Fibroblast of skin of abdomen (primary cell): ENCODE measurements around the gene RNF128. TPM values are rescaled to one million over a fixed set of nuclear protein-coding genes. Genes with fewer than 3 reads are reported as not detected.

Source experiments
- DNase-seq: peaks from one replicate; pipeline ENCODE4 v3.0.0-alpha.2; 2013
- polyA plus RNA-seq, 2 experiments: library from polyadenylated mRNA; unstranded; fragments of 120-200 nt; gene quantifications; one replicate each; pipeline ENCODE4 v1.2.1, GENCODE V29; 2013; ENCODE audit not compliant: insufficient read length in 2 of 2

Gene RNF128
- 0.41 TPM for polyA plus RNA-seq (2013, experiment 1 of 2; ENCODE audit: insufficient read length)
- polyA plus RNA-seq (2013, experiment 2 of 2; ENCODE audit: insufficient read length): 0.37 TPM

DNA sequence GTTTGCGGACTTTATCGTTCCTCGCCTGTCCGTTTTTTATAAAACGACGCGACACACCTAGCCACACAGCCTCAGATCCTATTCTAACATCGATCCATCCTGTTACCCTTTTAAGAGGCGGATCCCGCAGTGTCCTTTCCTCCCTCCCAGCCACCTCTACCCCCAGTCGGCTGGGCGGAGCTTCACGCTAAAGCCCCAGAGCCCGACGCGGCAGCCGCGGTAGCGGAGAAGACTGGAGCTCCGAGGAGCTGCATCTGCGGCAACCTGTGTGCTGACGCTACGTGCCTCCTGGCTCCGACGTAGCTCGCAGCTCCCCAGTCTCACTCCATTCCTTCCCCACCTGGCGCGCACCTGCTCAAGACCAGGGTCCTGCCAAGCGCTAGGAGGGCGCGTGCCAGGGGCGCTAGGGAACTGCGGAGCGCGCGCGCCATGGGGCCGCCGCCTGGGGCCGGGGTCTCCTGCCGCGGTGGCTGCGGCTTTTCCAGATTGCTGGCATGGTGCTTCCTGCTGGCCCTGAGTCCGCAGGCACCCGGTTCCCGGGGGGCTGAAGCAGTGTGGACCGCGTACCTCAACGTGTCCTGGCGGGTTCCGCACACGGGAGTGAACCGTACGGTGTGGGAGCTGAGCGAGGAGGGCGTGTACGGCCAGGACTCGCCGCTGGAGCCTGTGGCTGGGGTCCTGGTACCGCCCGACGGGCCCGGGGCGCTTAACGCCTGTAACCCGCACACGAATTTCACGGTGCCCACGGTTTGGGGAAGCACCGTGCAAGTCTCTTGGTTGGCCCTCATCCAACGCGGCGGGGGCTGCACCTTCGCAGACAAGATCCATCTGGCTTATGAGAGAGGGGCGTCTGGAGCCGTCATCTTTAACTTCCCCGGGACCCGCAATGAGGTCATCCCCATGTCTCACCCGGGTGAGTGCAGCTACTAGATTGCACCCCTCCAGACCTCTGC is at the start of gene RNF128:
Gene RNF128, plus strand, starts transcription at position 217 of the 953 bp plus-strand sequence. Its CDS starts 213 bp downstream, at position 430.
- peak; percentile 32 for DNase-seq

DNA sequence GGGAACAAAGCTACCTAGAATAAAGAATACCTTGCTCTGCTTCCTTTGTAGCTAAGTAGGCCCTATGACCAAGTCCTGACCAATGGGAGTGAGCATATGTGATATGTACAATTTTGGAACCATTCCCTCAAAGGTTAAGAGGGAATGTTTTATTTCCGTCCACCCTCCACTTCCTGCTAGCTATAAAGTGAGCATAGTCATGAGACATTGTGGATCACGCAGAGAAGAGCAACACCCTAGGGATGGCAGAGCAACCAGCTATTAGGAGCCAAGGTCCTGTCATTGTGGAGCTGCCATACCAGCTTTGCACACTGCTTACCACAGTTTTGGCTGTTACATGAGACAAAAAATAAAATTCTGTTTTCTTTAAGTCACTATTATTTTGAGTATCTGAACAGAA is 45.8 kb upstream of the RNF128 start:
- no peak for DNase-seq

- DNase-seq: no peak
These were observed 42.3 kb upstream of the RNF128 start for GRCh38 chrX:106684207-106684606.

DNA sequence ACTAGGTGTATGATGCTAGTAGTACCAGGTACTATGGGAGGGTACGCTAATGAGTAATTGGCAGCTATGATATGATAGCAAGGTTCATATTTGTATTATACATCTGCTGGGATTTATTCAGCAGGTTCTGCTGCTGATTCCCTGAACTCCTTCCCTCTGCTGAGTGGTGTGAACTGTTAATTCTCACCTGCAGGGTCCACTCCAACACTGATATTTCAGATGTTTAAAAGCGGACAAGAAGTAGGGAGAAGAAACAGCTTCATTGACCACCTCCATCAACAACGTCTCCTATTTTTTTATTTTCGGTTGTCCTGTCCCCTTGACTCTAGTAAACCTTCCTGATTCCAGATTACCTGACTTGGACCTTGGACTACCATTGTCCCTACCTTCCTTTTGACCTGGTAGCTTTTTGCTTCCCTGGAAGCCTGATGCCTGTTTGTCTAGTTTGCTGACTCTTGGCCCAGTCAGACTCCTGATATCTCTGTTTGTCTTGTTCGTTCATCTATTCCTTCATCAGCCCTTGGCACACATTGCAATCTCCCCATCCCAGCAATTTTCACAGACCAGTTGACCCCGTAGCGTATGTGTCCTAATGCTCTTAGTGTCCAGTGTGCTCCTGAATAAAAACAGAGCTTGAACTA is 34.0 kb upstream of the RNF128 start:
- no peak for DNase-seq

- DNase-seq: no peak
These were observed 30.0 kb upstream of the RNF128 start for GRCh38 chrX:106696502-106696901.

DNA sequence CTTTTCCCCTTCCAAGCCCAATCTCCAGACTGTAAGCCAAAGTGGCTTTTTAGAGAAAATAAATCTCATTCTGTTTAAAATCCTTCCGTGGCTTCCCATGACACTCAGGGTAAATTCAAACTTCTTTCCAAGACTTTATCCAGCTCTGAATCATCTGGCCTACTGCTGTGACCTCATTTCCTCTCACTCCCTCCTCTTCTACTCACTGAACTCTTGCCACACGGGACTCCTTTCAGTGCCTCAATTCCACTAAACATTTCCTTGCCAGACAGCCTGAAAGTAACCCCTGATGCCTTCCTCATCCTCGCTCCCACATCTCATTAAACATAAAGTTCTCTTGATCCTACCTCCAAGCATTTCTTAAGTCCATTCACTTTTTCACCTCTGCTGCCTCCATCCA is 27.8 kb upstream of the RNF128 start:
- peak; percentile 15 for DNase-seq

DNA sequence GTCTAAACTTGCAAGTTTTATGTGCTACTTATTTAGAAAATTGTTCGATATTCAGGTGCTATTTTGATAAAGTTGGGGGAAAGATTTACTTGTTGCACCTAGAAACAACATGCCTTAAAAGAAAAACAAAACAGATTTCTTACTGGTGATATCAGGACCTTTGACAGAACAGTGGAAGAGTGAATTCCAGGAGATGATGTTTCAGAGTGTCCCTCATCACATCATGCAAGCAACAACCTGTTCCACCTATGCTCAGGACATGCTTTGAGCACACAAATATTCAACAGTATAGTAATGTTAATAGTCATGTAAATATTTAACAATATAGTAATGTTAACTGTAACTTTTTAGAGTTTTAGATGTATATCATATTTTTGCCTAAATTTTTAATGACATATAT is 23.9 kb upstream of the RNF128 start:
- DNase-seq: no peak

DNA sequence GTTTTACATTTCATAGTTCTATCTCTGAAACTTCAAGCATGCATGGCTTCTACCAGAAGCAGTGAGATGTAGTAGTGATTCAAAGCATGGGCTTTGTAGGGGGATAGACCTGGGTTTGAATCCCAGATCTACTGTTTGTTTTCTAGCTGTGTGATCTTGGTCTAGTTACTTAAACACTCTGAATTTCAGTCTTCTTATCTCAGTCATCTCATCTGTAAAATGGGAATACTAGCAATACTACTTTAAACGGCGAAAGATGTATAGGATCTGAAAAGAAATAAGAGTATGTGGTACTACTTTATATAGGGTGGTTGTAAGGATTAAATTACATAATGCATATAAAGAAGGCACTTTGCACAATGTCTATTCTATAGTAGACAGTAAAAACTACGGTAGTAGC is 20.0 kb upstream of the RNF128 start:
- DNase-seq: no peak

DNA sequence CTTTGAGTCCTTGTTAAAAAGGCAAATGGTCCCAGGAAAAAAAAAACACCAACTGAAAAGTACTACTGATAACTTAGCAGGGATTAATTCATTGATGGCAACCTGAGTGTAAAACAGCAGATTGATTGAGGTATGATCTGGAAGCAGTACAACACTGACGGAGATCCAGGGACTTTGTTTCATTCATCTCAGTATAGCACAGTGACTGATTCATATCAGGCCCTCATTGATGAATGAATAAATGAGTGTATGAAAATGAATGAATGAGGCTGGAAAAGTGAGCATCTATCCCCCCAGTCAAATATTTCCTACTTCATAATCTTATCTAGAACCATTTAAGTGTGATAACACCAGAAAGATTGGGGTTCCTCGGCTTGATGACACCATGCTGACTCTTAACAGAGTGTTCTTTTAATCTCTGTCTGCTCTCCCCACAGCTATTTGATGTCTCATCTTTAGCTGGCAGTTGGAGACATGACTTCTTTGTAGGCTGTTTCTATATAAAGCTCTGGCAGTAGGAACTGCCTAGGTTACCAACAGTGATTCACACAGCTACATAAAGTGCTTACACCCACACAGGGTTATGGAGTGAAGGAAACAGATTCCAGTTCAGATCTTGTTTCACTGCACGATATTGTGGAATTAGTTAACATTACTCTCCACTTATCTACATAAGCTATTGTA is 18.6 kb upstream of the RNF128 start:
- DNase-seq: peak; percentile 87

- peak; percentile 7 for DNase-seq
These were observed 15.7 kb upstream of the RNF128 start for GRCh38 chrX:106710771-106711170.

GRCh38 chrX:106711375-106711774 is 15.1 kb upstream of the RNF128 start:
- no peak for DNase-seq

- DNase-seq: no peak
These were observed 10.5 kb upstream of the RNF128 start for GRCh38 chrX:106716004-106716403.

- DNase-seq: no peak
These were observed 10.0 kb upstream of the RNF128 start for GRCh38 chrX:106716463-106716862.

DNA sequence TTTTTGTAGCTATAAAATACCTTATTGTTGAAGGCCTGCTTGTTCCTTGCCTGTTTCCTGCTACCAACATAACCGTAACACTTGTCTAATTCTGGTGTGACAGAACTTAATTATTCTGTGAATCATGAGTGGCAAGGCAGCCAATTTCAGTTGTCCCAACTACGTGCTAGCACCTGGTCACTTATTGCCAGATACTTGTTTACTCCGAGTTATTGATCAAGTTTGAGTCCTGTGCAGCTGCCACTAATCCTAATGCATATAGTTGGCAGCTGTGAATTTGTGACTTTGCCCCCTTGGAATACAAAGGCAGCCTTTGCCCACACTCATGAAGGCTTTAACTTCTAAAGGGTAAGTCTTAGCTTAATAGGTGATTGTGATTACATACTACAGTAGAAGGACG is 7.8 kb upstream of the RNF128 start:
- no peak for DNase-seq

GRCh38 chrX:106725931-106726330 is 570 bp upstream of the RNF128 start:
- DNase-seq: no peak

DNA sequence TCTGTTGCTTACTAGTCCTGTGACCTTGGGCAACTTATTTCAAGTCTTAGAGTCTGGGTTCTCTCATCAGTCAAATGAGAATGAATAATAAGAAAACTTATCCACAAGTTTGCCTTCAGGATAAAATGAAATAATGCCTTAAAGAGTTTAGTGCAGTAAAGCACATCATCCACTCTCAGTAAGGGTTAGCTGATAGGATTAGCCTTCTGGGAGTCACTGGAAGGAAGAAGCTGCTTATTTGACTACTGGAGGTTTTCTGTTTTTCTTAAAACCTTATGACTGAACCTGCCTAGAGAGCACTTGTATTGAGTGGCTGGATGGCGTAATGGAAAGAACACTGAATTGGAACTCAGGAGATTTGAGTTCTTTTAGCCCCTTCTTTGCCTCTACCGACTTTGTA is 1.8 kb downstream of the RNF128 start:
- DNase-seq: no peak

DNA sequence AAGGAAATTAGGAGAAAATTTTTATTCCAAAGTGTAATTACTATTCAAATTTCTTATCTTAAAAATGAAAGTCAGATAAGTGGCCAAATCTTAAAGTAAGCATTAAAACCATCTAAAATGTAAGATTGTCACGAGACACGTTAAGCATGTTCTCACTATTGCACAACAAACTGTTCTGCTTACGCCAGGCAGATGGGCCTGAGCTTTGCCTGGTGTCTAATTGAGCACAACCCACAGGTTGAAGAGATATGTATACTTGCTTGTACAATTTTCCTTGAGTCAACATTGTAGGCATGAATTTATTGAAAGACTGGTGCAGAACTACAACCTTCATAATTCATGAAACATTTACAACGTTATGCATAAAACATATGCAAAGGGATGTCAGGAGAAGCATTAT is 3.9 kb downstream of the RNF128 start:
- no peak for DNase-seq

DNA sequence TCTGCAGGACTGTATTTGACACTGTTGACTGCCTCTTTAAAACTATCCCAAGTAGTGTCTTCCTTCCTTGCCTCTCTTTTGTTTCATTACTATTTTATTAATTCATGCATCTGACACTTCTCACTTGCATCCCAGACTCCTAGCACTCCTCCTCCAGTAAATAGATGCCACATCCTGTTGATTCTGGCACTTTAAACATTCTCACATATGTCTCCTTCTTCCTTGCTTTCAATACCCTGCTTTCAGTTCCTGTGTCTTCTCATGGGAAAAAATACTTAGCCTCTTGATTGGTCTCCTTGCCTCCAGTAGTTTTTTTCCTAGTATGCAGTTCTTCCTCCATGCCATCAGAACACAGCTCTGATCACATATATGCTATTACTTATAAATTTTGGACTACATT is 5.1 kb downstream of the RNF128 start:
- DNase-seq: no peak

- no peak for DNase-seq
These were observed 8.3 kb downstream of the RNF128 start for GRCh38 chrX:106734827-106735226.

DNA sequence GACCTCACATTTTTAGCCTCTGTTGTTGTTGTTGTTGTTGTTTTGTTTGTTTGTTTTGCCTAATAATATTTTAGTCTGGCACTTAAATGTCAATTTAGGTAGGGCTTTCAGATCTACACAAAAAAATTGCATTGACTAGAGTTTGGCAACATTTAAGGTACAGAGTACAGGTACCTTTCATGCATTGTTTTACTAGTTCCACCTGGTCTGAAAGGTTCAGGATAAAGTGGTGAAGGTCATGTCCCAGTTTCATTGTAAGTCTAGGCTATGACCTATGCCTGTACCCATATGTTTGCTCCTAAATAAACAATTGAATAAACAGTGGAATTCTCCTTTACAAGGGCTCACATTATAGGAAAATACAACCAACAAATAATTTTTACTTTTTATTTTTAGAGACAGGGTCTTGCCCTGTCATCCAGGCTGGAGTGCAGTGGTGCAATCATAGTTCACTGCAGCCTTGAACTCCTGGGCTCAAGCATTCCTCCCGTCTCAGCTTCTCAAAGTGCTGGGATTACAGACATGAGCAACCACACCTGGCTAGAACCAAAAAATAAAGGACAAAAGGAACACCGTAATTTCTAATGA is 13.8 kb downstream of the RNF128 start:
- DNase-seq: no peak

DNA sequence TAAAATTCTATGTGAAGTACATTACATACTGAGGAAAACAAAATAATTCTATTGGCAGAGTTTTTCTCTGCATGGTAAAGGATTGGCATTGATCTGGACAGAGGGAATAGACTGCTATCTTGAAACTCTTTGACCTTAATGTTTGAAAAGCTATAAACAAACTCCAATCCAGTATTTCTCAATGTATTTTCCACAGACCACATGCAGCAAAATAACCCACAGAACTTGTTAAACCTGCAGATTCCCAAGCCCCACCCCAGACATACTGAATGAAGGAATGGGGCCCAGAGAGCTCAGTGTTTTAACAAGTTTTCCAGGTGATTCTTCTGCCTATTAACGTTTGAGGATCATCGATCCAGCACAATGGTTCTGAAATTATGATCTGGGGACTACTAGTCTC is 15.7 kb downstream of the RNF128 start:
- DNase-seq: no peak

- DNase-seq: no peak
These were observed 16.3 kb downstream of the RNF128 start for GRCh38 chrX:106742805-106743204.

DNA sequence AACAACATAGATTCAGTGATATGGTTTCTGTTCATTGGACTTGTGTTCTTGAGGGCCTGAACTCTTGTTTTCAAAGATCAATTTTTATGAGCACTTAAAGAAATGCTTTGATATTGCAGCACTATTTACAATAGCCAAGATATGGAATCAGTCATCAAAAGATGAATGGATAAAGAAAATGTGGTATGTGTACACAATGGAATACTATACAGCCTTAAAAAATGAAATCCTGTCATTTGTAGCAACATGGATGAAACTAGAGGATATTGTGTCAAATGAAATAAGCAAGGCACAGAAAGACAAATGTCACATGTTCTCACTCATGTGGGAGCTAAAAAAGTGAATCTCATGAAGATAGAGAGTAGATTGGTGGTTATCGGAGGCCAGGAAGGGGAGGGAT is 21.9 kb downstream of the RNF128 start:
- no peak for DNase-seq
